Tibial nerve (tissue), 4 donors: Measurements from ENCODE around the gene HOXD9. TPM values are rescaled to one million over a fixed set of nuclear protein-coding genes. Genes with fewer than 3 reads are reported as not detected.

Source experiments
- DNase-seq, 2 donors: peaks; one replicate each; pipeline ENCODE4 v3.0.0-alpha.2; 2019; ENCODE audit warnings: low spot score in 2 of 2
- H3K27ac ChIP-seq, 4 donors: fragments of 200-600 bp; sonication (generic) in 3 of 4; one replicate each; pipeline ENCODE4 v1.5.1; 2017 to 2019; ENCODE audit warnings: mild to moderate bottlenecking in 1 of 4
- H3K27me3 ChIP-seq, 2 donors: fragments of 200-600 bp; sonication (generic) in 1 of 2; one replicate each; pipeline versions ENCODE4 v1.5.1 to v1.6.0; 2017 to 2019
- H3K36me3 ChIP-seq, 3 donors: fragments of 200-600 bp; sonication (generic); one replicate each; pipeline ENCODE4 v1.5.1; 2018 to 2019
- H3K4me1 ChIP-seq, 4 donors: fragments of 200-600 bp; sonication (generic) in 3 of 4; one replicate each; pipeline ENCODE4 v1.5.1; 2017 to 2019
- H3K4me3 ChIP-seq, 4 donors: fragments of 200-600 bp; sonication (generic) in 3 of 4; one replicate each; pipeline ENCODE4 v1.5.1; 2017 to 2019; ENCODE audit warnings: mild to moderate bottlenecking in 1 of 4, moderate library complexity in 1 of 4
- H3K9me3 ChIP-seq, 4 donors: fragments of 200-600 bp; sonication (generic) in 3 of 4; one replicate each; pipeline ENCODE4 v1.5.1; 2017 to 2019
- EP300 ChIP-seq, 2 donors: sonication (generic); formaldehyde crosslinking; IDR thresholded peaks; one replicate each; pipeline ENCODE4 v1.6.1; 2017; ENCODE audit warnings: antibody characterized with exemption in 2 of 2, mild to moderate bottlenecking in 1 of 2
- POLR2A ChIP-seq, 2 donors: fragments of 450-650 bp; IDR thresholded peaks; one replicate each; pipeline ENCODE4 v1.6.1; 2017; ENCODE audit warnings: antibody characterized with exemption in 2 of 2, mild to moderate bottlenecking in 2 of 2, moderate library complexity in 2 of 2
- WGBS, 2 donors: methylation state at CpG; one replicate each; pipeline ENCODE4 v1.1.5; 2018; 5-methylcytosine and 5-hydroxymethylcytosine counted together
- total RNA-seq, 4 donors: library from RNA; depleted of rRNA; stranded (reverse); fragments of >200 nt; gene quantifications; one replicate each; pipeline ENCODE4 v1.1.0, GENCODE V29; 2016
- TF ChIP-seq, protein P1 (sequence below), 5 experiments: fragments of 200-600 bp in 3 of 5; fragments of 450-650 bp in 2 of 5; sonication (generic) in 3 of 5; IDR thresholded peaks; one replicate each; pipeline ENCODE4 v1.5.1; 2016 to 2019; ENCODE audit warnings: antibody characterized with exemption in 5 of 5, mild to moderate bottlenecking in 3 of 5, moderate library complexity in 2 of 5

The HOXD9 gene
- total RNA-seq, 4 donors from 2014 or later = 1.9 to 9.4 (median 5.9) TPM

DNA sequence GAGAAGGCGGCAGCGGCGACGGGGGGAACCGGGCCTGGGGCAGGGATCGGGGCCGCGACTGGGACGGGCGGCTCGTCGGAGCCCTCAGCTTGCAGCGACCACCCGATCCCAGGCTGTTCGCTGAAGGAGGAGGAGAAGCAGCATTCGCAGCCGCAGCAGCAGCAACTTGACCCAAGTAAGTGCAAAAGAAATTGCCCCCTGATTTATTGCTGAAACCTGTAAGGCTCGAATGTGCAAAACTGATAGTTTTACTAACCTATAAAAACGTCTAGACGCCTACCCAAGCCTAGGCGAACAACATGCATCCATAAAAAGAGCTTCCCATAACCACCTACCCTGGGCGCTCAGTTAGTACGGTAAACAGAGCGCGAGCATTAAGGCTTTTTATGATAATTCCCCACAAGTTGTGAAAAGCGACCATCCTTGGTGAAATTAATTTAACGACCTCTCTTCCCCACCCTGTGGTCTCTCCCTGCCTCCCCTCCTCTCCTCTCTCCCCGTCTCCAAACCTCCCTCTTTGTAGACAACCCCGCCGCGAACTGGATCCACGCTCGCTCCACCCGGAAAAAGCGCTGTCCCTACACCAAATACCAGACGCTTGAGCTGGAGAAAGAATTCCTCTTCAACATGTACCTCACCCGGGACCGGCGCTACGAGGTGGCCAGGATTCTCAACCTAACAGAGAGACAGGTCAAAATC, 1.0 kb downstream of the HOXD9 start:
- Histone ChIP-seq H3K4me1 (peaks cover 0 to 34% (median 9%) of the 10 kb centered on the region in 4 donors), H3K9me3 (no peaks in the 10 kb centered on the region), H3K4me3 (peak overlapping the region; percentile 35 to 60 (median 42)), H3K36me3 (no peaks in the 10 kb centered on the region), H3K27me3 (peaks cover 10 to 98% of the 10 kb centered on the region in 2 donors), H3K27ac (peak overlapping the region in 2 of 4 donors; percentile 21 to 81)
- 18% methylated on average over 35 to 40 of the region's 40 CpGs for WGBS, 2 donors
- TF ChIP-seq, protein P1, sequence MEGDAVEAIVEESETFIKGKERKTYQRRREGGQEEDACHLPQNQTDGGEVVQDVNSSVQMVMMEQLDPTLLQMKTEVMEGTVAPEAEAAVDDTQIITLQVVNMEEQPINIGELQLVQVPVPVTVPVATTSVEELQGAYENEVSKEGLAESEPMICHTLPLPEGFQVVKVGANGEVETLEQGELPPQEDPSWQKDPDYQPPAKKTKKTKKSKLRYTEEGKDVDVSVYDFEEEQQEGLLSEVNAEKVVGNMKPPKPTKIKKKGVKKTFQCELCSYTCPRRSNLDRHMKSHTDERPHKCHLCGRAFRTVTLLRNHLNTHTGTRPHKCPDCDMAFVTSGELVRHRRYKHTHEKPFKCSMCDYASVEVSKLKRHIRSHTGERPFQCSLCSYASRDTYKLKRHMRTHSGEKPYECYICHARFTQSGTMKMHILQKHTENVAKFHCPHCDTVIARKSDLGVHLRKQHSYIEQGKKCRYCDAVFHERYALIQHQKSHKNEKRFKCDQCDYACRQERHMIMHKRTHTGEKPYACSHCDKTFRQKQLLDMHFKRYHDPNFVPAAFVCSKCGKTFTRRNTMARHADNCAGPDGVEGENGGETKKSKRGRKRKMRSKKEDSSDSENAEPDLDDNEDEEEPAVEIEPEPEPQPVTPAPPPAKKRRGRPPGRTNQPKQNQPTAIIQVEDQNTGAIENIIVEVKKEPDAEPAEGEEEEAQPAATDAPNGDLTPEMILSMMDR (IDR thresholded peaks at IDR 0.05) = no peak
- no peak for TF ChIP-seq POLR2A (IDR thresholded peaks at IDR 0.05)
- no peak for TF ChIP-seq EP300 (IDR thresholded peaks at IDR 0.05)
- DNase-seq = no peak

- no peaks in the 10 kb centered on the region for H3K9me3 ChIP-seq
- H3K36me3 ChIP-seq = no peaks in the 10 kb centered on the region
- TF ChIP-seq, protein P1 (IDR thresholded peaks at IDR 0.05) = no peak
- TF ChIP-seq POLR2A (IDR thresholded peaks at IDR 0.05) = no peak
- no peak for TF ChIP-seq EP300 (IDR thresholded peaks at IDR 0.05)
- H3K27ac ChIP-seq = peak overlapping the region in 1 of 4 donors; percentile 81
- 62 to 65% methylated on average over 21 to 34 of the region's 34 CpGs for WGBS, 2 donors
- H3K27me3 ChIP-seq = peaks cover 10 to 98% of the 10 kb centered on the region in 2 donors
- H3K4me3 ChIP-seq = peak overlapping the region in 1 of 4 donors; percentile 60
- no peak for DNase-seq
- peaks cover 0 to 42% (median 9%) of the 10 kb centered on the region in 4 donors for H3K4me1 ChIP-seq
These were observed 1.8 kb downstream of the HOXD9 start for GRCh38 chr2:176124110-176124946.

DNA sequence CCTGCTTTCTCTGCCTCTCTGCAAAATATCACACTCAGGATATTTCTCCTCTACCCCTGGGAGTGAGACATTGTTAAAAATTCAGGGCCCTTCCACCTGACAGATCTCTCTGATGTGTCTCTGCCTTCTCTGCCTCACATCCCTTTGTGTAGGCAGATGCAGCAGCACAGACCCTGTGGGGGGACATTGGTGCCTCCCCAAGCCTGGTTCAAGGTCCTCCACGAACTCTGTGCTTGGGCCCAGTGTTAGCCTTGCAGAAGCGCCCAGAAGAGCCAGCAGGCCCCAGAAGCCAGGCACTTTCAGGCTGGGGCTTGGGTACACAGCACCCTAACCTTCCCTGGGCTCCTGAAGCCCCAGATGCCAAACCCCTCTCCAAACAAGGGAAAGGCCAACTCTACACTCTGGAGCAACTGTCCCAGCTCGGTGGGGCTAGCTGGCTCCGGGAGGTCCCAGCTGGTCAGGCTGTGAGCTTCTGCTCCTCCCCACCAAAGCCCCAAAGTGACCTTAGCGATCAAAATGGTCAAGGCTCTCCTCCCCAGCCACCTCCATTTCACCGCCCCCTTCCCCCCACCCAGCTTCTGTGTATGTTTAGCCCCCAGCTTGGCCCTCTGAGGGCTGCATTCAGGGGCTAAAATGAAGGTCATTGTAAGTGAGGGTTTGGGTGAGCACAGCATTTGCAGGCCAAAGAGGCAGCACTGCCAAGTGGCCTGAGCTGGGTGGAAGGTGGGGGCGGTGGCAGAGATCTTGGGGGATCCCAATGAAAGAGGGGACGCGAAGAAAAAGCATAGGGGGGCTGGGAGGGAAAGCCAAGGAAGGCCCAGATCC, 2.6 kb downstream of the HOXD9 start:
- Histone ChIP-seq H3K36me3 (no peaks in the 10 kb centered on the region), H3K27ac (no peak overlapping the region), H3K4me1 (peaks cover 0 to 47% (median 9%) of the 10 kb centered on the region in 4 donors), H3K27me3 (peaks cover 10 to 94% of the 10 kb centered on the region in 2 donors), H3K9me3 (no peaks in the 10 kb centered on the region), H3K4me3 (no peak overlapping the region)
- 85 to 87% methylated on average over 8 to 9 of the region's 9 CpGs for WGBS, 2 donors
- TF ChIP-seq EP300 (IDR thresholded peaks at IDR 0.05) = no peak
- TF ChIP-seq POLR2A (IDR thresholded peaks at IDR 0.05) = no peak
- TF ChIP-seq, protein P1 (IDR thresholded peaks at IDR 0.05) = no peak
- no peak for DNase-seq

DNA sequence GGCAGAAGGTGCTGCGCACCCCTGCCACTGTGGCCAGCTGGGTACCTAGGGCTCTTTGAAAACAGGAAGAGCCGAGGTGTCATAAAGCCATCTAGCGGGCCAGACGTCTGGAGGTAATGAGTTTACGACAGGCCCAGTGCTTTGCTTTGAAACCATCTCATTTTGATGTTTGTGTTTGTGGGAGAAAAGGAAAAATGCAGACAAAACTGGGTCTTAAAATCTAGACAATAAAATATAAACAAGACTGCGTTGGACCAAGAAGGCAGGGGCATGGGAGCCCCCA, 3.2 kb downstream of the HOXD9 start:
- Histone ChIP-seq H3K9me3 (no peaks in the 10 kb centered on the region), H3K27me3 (peaks cover 8 to 88% of the 10 kb centered on the region in 2 donors), H3K27ac (no peak overlapping the region), H3K4me3 (no peak overlapping the region), H3K4me1 (peaks cover 0 to 52% (median 9%) of the 10 kb centered on the region in 4 donors), H3K36me3 (no peaks in the 10 kb centered on the region)
- no peak for DNase-seq
- no peak for TF ChIP-seq POLR2A (IDR thresholded peaks at IDR 0.05)
- TF ChIP-seq EP300 (IDR thresholded peaks at IDR 0.05) = no peak
- TF ChIP-seq, protein P1 (IDR thresholded peaks at IDR 0.05) = no peak
- WGBS, 2 donors = 64 to 88% methylated on average over 6 of the region's 6 CpGs
